ENCODE measurements around the gene GJD3. TPM values are rescaled to one million over a fixed set of nuclear protein-coding genes. Genes with fewer than 3 reads are reported as not detected.
"Not testable (repeated sequence)": the region's sequence is repeated elsewhere in the genome, so short reads cannot be mapped to it uniquely, and the experiment has no call there.

GJD3 gene
- total RNA-seq, 2 donors from 2014 or later: 0.40 to 0.85 TPM

DNA sequence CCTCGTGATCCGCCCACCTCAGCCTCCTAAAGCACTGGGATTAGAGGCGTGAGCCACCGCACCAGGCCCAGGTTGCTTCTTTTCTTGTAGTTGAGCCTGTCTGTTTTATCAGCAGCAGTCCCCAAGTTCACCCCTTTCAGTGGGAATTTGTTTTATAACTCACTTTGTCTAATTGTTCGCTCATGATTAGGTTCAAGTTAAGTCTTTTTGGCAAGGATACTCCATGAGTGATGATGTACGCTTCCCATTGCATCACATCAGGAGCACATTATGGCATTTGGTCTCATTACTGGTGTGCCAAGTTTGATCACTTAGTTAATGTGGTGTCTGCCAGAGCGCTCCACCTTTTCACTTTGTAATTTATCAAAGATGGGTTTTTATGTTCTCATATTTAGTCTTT lies 14.4 kb upstream of the GJD3 start:
- Histone ChIP-seq H3K27me3 (no peaks in the 10 kb centered on the region), H3K27ac (no peak overlapping the region), H3K9ac (ENCODE audit: low read depth in 2 of 2, low read length in 2 of 2) (no peak overlapping the region), H3K36me3 (no peaks in the 10 kb centered on the region), H3K4me3 (no peak overlapping the region), H3K4me1 (no peaks in the 10 kb centered on the region), H3K9me3 (no peaks in the 10 kb centered on the region)
- no peak for DNase-seq
- TF ChIP-seq, protein P1, sequence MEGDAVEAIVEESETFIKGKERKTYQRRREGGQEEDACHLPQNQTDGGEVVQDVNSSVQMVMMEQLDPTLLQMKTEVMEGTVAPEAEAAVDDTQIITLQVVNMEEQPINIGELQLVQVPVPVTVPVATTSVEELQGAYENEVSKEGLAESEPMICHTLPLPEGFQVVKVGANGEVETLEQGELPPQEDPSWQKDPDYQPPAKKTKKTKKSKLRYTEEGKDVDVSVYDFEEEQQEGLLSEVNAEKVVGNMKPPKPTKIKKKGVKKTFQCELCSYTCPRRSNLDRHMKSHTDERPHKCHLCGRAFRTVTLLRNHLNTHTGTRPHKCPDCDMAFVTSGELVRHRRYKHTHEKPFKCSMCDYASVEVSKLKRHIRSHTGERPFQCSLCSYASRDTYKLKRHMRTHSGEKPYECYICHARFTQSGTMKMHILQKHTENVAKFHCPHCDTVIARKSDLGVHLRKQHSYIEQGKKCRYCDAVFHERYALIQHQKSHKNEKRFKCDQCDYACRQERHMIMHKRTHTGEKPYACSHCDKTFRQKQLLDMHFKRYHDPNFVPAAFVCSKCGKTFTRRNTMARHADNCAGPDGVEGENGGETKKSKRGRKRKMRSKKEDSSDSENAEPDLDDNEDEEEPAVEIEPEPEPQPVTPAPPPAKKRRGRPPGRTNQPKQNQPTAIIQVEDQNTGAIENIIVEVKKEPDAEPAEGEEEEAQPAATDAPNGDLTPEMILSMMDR (IDR thresholded peaks at IDR 0.05): no peak
- intact Hi-C loops (cut with DNase I): no loop called here

- no peak for DNase-seq
- Histone ChIP-seq H3K27ac (no peak overlapping the region), H3K4me1 (no peaks in the 10 kb centered on the region), H3K9me3 (no peaks in the 10 kb centered on the region), H3K27me3 (no peaks in the 10 kb centered on the region), H3K4me3 (no peak overlapping the region), H3K36me3 (no peaks in the 10 kb centered on the region), H3K9ac (ENCODE audit: low read depth in 2 of 2, low read length in 2 of 2) (no peak overlapping the region)
- intact Hi-C loops (cut with DNase I): no loop called here
- TF ChIP-seq, protein P1 (IDR thresholded peaks at IDR 0.05): no peak
Measured at GRCh38 chr17:40377832-40378231, 13.3 kb upstream of the GJD3 start.

- H3K27me3 ChIP-seq; H3K4me3 ChIP-seq; H3K9me3 ChIP-seq; DNase-seq; H3K9ac ChIP-seq (ENCODE audit: low read depth in 2 of 2, low read length in 2 of 2); H3K36me3 ChIP-seq; intact Hi-C loops (cut with DNase I); H3K4me1 ChIP-seq; H3K27ac ChIP-seq: not testable (repeated sequence)
Measured at GRCh38 chr17:40376541-40376940, 12.0 kb upstream of the GJD3 start.

DNA sequence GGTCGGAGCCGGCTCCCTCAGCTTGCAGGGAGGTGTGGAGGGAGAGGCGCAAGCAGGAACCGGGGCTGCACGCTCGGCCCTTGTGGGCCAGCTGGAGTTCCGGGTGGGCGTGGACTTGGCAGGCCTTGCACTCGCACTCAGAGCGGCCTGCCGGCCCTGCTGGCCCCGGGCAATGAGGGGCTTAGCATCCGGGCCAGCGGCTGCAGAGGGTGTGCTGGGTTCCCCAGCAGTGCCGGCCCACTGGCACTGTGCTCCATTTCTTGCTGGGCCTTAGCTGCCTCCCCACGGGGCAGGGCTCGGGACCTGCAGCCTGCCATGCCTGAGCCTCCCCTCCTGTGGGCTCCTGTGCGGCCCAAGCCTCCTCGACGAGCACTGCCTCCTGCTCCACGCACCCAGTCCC lies 11.2 kb upstream of the GJD3 start:
- DNase-seq; H3K4me1 ChIP-seq; H3K27ac ChIP-seq; intact Hi-C loops (cut with DNase I); H3K9me3 ChIP-seq; H3K4me3 ChIP-seq; H3K36me3 ChIP-seq; H3K9ac ChIP-seq (ENCODE audit: low read depth in 2 of 2, low read length in 2 of 2); H3K27me3 ChIP-seq: not testable (repeated sequence)

GRCh38 chr17:40374821-40375498 lies 10.4 kb upstream of the GJD3 start:
- intact Hi-C loops (cut with DNase I): no loop called here
- no peaks in the 10 kb centered on the region for H3K27me3 ChIP-seq
- H3K4me1 ChIP-seq: no peaks in the 10 kb centered on the region
- H3K27ac ChIP-seq: no peak overlapping the region
- no peaks in the 10 kb centered on the region for H3K36me3 ChIP-seq
- H3K9me3 ChIP-seq: no peaks in the 10 kb centered on the region
- H3K9ac ChIP-seq (ENCODE audit: low read depth in 2 of 2, low read length in 2 of 2): no peak overlapping the region
- H3K4me3 ChIP-seq: no peak overlapping the region
- no peak for DNase-seq
- TF ChIP-seq, protein P1 (IDR thresholded peaks at IDR 0.05): no peak

DNA sequence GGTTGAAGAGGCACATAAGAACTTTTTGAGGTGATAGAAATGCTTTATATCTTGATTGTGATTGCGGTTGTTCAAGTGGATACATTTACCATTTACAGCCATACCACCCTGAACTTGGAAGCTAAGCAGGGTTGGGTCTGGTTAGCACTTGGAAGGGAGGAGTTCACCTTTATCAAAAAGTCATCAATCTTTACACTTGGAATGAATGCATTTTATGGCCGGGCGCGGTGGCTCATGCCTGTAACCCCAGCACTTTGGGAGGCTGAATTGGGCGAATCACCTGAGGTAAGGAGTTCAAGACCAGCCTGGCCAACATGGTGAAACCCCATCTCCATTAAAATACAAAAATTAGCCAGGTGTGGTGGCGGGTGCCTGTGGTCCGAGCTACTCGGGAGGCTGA lies 9.5 kb upstream of the GJD3 start:
- H3K27ac ChIP-seq: no peak overlapping the region
- H3K36me3 ChIP-seq: no peaks in the 10 kb centered on the region
- H3K4me3 ChIP-seq: no peak overlapping the region
- H3K9ac ChIP-seq (ENCODE audit: low read depth in 2 of 2, low read length in 2 of 2): no peak overlapping the region
- no peaks in the 10 kb centered on the region for H3K9me3 ChIP-seq
- no peaks in the 10 kb centered on the region for H3K27me3 ChIP-seq
- intact Hi-C loops (cut with DNase I): no loop called here
- DNase-seq: peak; percentile 46
- H3K4me1 ChIP-seq: no peaks in the 10 kb centered on the region
- TF ChIP-seq, protein P1 (IDR thresholded peaks at IDR 0.05): no peak
